HCT116 (cell line): ENCODE measurements around the gene SLC6A17.

Source experiments
- CTCF ChIP-seq, 3 experiments: fragments of 200-600 bp in 1 of 3; sonication (generic) in 1 of 3; IDR thresholded peaks in 2 of 3; conservative IDR thresholded peaks in 1 of 3; 2 replicates each; pipeline ENCODE4 v1.5.1; 2012 to 2017; ENCODE audit warnings: low read depth in 2 of 3, low read length in 2 of 3, antibody characterized with exemption in 1 of 3, borderline replicate concordance in 1 of 3, control low read depth in 1 of 3, mild to moderate bottlenecking in 1 of 3, mixed read lengths in 1 of 3, mixed run types in 1 of 3, moderate library complexity in 1 of 3; ENCODE audit not compliant: insufficient read depth in 1 of 3
- TF ChIP-seq, protein P1 (sequence below): IDR thresholded peaks from 2 replicates; pipeline ENCODE4 v1.6.1; 2012; ENCODE audit warnings: low read depth

GRCh38 chr1:110130113-110130591 lies 20.1 kb upstream of the SLC6A17 start:
- TF ChIP-seq, protein P1, sequence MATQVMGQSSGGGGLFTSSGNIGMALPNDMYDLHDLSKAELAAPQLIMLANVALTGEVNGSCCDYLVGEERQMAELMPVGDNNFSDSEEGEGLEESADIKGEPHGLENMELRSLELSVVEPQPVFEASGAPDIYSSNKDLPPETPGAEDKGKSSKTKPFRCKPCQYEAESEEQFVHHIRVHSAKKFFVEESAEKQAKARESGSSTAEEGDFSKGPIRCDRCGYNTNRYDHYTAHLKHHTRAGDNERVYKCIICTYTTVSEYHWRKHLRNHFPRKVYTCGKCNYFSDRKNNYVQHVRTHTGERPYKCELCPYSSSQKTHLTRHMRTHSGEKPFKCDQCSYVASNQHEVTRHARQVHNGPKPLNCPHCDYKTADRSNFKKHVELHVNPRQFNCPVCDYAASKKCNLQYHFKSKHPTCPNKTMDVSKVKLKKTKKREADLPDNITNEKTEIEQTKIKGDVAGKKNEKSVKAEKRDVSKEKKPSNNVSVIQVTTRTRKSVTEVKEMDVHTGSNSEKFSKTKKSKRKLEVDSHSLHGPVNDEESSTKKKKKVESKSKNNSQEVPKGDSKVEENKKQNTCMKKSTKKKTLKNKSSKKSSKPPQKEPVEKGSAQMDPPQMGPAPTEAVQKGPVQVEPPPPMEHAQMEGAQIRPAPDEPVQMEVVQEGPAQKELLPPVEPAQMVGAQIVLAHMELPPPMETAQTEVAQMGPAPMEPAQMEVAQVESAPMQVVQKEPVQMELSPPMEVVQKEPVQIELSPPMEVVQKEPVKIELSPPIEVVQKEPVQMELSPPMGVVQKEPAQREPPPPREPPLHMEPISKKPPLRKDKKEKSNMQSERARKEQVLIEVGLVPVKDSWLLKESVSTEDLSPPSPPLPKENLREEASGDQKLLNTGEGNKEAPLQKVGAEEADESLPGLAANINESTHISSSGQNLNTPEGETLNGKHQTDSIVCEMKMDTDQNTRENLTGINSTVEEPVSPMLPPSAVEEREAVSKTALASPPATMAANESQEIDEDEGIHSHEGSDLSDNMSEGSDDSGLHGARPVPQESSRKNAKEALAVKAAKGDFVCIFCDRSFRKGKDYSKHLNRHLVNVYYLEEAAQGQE, result no peak
- TF ChIP-seq CTCF (IDR thresholded peaks at IDR 0.05 in 2 of 3, conservative IDR thresholded peaks at IDR 0.05 in 1 of 3; ENCODE audit: borderline replicate concordance in 1 of 3, insufficient read depth in 1 of 3, low read depth in 2 of 3, low read length in 2 of 3), result no peak
